ENCODE data around the gene CTU2. TPM values are rescaled to one million over a fixed set of nuclear protein-coding genes. Genes with fewer than 3 reads are reported as not detected.

Gene CTU2
- total and polyA plus RNA-seq, 2 donors from 2014 or later, result 11.1 to 18.8 TPM

GRCh38 chr16:88749358-88749757 is 43.1 kb downstream of the CTU2 start:
- no peak overlapping the region for H3K9ac ChIP-seq (ENCODE audit: low read length in 3 of 3)
- no peak for TF ChIP-seq CTCF (IDR thresholded peaks at IDR 0.05; ENCODE audit: borderline replicate concordance, extremely low read depth, insufficient read depth)
- no peaks in the 10 kb centered on the region for H3K27me3 ChIP-seq (ENCODE audit: control insufficient read depth, insufficient read depth, low read length)
- DNase-seq (no peak), FAIRE-seq (no peak)
- peaks cover 0 to 6% (median 0%) of the 10 kb centered on the region in 3 donors for H3K4me1 ChIP-seq (ENCODE audit: control insufficient read depth in 2 of 3, insufficient read depth in 2 of 3, low read depth in 1 of 3, low read length in 3 of 3)
- H3K36me3 ChIP-seq (ENCODE audit: control insufficient read depth in 2 of 3, insufficient read depth in 3 of 3, low read length in 3 of 3), result no peaks in the 10 kb centered on the region
- no peak overlapping the region for H3K4me3 ChIP-seq (ENCODE audit: low read length in 3 of 3)
- no peaks in the 10 kb centered on the region for H3K9me3 ChIP-seq (ENCODE audit: control insufficient read depth in 2 of 3, insufficient read depth in 1 of 3, low read length in 3 of 3)
- H3K27ac ChIP-seq (ENCODE audit: low read depth in 2 of 2, low read length in 2 of 2), result no peak overlapping the region
- intact Hi-C loops (cut with DNase I), result no loop called here

- Histone ChIP-seq H3K9me3 (ENCODE audit: control insufficient read depth in 2 of 3, insufficient read depth in 1 of 3, low read length in 3 of 3) (no peaks in the 10 kb centered on the region), H3K9ac (ENCODE audit: low read length in 3 of 3) (no peak overlapping the region), H3K4me3 (ENCODE audit: low read length in 3 of 3) (no peak overlapping the region), H3K36me3 (ENCODE audit: control insufficient read depth in 2 of 3, insufficient read depth in 3 of 3, low read length in 3 of 3) (no peaks in the 10 kb centered on the region), H3K27me3 (ENCODE audit: control insufficient read depth, insufficient read depth, low read length) (no peaks in the 10 kb centered on the region), H3K27ac (ENCODE audit: low read depth in 2 of 2, low read length in 2 of 2) (no peak overlapping the region), H3K4me1 (ENCODE audit: control insufficient read depth in 2 of 3, insufficient read depth in 2 of 3, low read depth in 1 of 3, low read length in 3 of 3) (peaks cover 0 to 2% (median 0%) of the 10 kb centered on the region in 3 donors)
- DNase-seq (no peak), FAIRE-seq (no peak)
- TF ChIP-seq CTCF (IDR thresholded peaks at IDR 0.05; ENCODE audit: borderline replicate concordance, extremely low read depth, insufficient read depth), result no peak
- intact Hi-C loops (cut with DNase I), result no loop called here
These were observed 44.6 kb downstream of the CTU2 start for GRCh38 chr16:88750854-88751253.

- Histone ChIP-seq H3K36me3 (ENCODE audit: control insufficient read depth in 2 of 3, insufficient read depth in 3 of 3, low read length in 3 of 3) (no peaks in the 10 kb centered on the region), H3K9me3 (ENCODE audit: control insufficient read depth in 2 of 3, insufficient read depth in 1 of 3, low read length in 3 of 3) (no peaks in the 10 kb centered on the region), H3K4me1 (ENCODE audit: control insufficient read depth in 2 of 3, insufficient read depth in 2 of 3, low read depth in 1 of 3, low read length in 3 of 3) (peaks cover 0 to under 1% (median 0%) of the 10 kb centered on the region in 3 donors), H3K9ac (ENCODE audit: low read length in 3 of 3) (no peak overlapping the region), H3K27ac (ENCODE audit: low read depth in 2 of 2, low read length in 2 of 2) (no peak overlapping the region), H3K4me3 (ENCODE audit: low read length in 3 of 3) (no peak overlapping the region), H3K27me3 (ENCODE audit: control insufficient read depth, insufficient read depth, low read length) (no peaks in the 10 kb centered on the region)
- intact Hi-C loops (cut with DNase I), result no loop called here
- FAIRE-seq (no peak), DNase-seq (no peak)
- no peak for TF ChIP-seq CTCF (IDR thresholded peaks at IDR 0.05; ENCODE audit: borderline replicate concordance, extremely low read depth, insufficient read depth)
These were observed 46.2 kb downstream of the CTU2 start for GRCh38 chr16:88752386-88753002.

- no peak for DNase-seq
- Histone ChIP-seq H3K36me3 (ENCODE audit: control insufficient read depth in 2 of 3, insufficient read depth in 3 of 3, low read length in 3 of 3) (no peaks in the 10 kb centered on the region), H3K4me3 (ENCODE audit: low read length in 3 of 3) (no peak overlapping the region), H3K9ac (ENCODE audit: low read length in 3 of 3) (no peak overlapping the region), H3K27ac (ENCODE audit: low read depth in 2 of 2, low read length in 2 of 2) (no peak overlapping the region), H3K27me3 (ENCODE audit: control insufficient read depth, insufficient read depth, low read length) (no peaks in the 10 kb centered on the region), H3K4me1 (ENCODE audit: control insufficient read depth in 2 of 3, insufficient read depth in 2 of 3, low read depth in 1 of 3, low read length in 3 of 3) (peaks cover 0 to 4% (median 0%) of the 10 kb centered on the region in 3 donors), H3K9me3 (ENCODE audit: control insufficient read depth in 2 of 3, insufficient read depth in 1 of 3, low read length in 3 of 3) (no peaks in the 10 kb centered on the region)
- FAIRE-seq, result no peak
- TF ChIP-seq CTCF (IDR thresholded peaks at IDR 0.05; ENCODE audit: borderline replicate concordance, extremely low read depth, insufficient read depth), result no peak
- intact Hi-C loops (cut with DNase I), result no loop called here
These were observed 46.9 kb downstream of the CTU2 start for GRCh38 chr16:88753191-88753590.

All from kidney (tissue), 14 donors.